NK-92 treated with Interleukin-12 subunit alpha and Interleukin-12 subunit beta, amount 100 ng/mL, for 24 hours (cell line): ENCODE results near the gene NR2F1.

Source experiments
- DNase-seq: peaks from one replicate; lab custom pipeline; 2025; lab: John Stamatoyannopoulos, UW

NR2F1 gene

GRCh38 chr5:93577854-93578812, 4.9 kb upstream of the NR2F1 start:
- DNase-seq, result no peak

GRCh38 chr5:93578813-93579691, 4.0 kb upstream of the NR2F1 start:
- no peak for DNase-seq

- no peak for DNase-seq
Measured at GRCh38 chr5:93579692-93580062, 3.3 kb upstream of the NR2F1 start.

- DNase-seq, result no peak
Measured at GRCh38 chr5:93580063-93580926, 2.7 kb upstream of the NR2F1 start.

- no peak for DNase-seq
Measured at GRCh38 chr5:93580927-93581445, 2.0 kb upstream of the NR2F1 start, which contains the start of gene NR2F1-AS1. TSS of gene NR2F1-AS1 (minus strand) at chr5:93581219.

- no peak for DNase-seq
Measured at GRCh38 chr5:93582167-93582462, 907 bp upstream of the NR2F1 start.

- no peak for DNase-seq
Measured at GRCh38 chr5:93583439-93583767, 381 bp downstream of the NR2F1 start.

GRCh38 chr5:93583768-93584595, 960 bp downstream of the NR2F1 start:
- no peak for DNase-seq

GRCh38 chr5:93584596-93585040, 1.6 kb downstream of the NR2F1 start:
- no peak for DNase-seq

- no peak for DNase-seq
Measured at GRCh38 chr5:93585041-93585766, 2.2 kb downstream of the NR2F1 start.

GRCh38 chr5:93585767-93586385, 2.9 kb downstream of the NR2F1 start:
- DNase-seq, result no peak

- DNase-seq, result no peak
Measured at GRCh38 chr5:93586736-93587596, 3.9 kb downstream of the NR2F1 start.

- no peak for DNase-seq
Measured at GRCh38 chr5:93587597-93588351, 4.8 kb downstream of the NR2F1 start.

GRCh38 chr5:93588352-93589151, 5.5 kb downstream of the NR2F1 start:
- no peak for DNase-seq

- no peak for DNase-seq
Measured at GRCh38 chr5:93589152-93589828, 6.3 kb downstream of the NR2F1 start.

GRCh38 chr5:93589829-93590215, 6.8 kb downstream of the NR2F1 start:
- no peak for DNase-seq

- no peak for DNase-seq
Measured at GRCh38 chr5:93590493-93590892, 7.5 kb downstream of the NR2F1 start.
